GM21390 (cell line): Measurements from ENCODE around the gene NCEH1.
A peak's percentile ranks its signal among the peaks of the same experiment; 100 is the strongest.
"Not testable (repeated sequence)": the region's sequence is repeated elsewhere in the genome, so short reads cannot be mapped to it uniquely, and the experiment has no call there.

Experiments
- ATAC-seq: cut with Tn5 transposase; IDR thresholded peaks from one replicate; pipeline ENCODE4 v1.9.1; 2021; ENCODE audit not compliant: unreplicated experiment

NCEH1 gene

GRCh38 chr3:172710664-172711453 lies at the start of gene NCEH1:
Gene NCEH1 (minus strand): TSS chr3:172711067. CDS start chr3:172710984, 83 bp downstream.
- peak; percentile 99 for ATAC-seq

GRCh38 chr3:172760416-172760815 lies 49.5 kb upstream of the NCEH1 start:
- not testable (repeated sequence) for ATAC-seq

GRCh38 chr3:172753125-172753524 lies 42.3 kb upstream of the NCEH1 start:
- ATAC-seq = no peak

GRCh38 chr3:172752651-172753050 lies 41.8 kb upstream of the NCEH1 start:
- no peak for ATAC-seq

GRCh38 chr3:172751175-172751704 lies 40.4 kb upstream of the NCEH1 start:
- no peak for ATAC-seq

GRCh38 chr3:172750368-172751174 lies 39.7 kb upstream of the NCEH1 start, which contains the start of gene ECT2:
Gene ECT2 (plus strand): TSS chr3:172750726. CDS start chr3:172754531, 3,805 bp downstream.
- peak; percentile 96 for ATAC-seq

- no peak for ATAC-seq
These were observed 39.2 kb upstream of the NCEH1 start for GRCh38 chr3:172750069-172750367.

- no peak for ATAC-seq
These were observed 38.5 kb upstream of the NCEH1 start for GRCh38 chr3:172749230-172749965.

- ATAC-seq = no peak
These were observed 35.6 kb upstream of the NCEH1 start for GRCh38 chr3:172746475-172746874.

- no peak for ATAC-seq
These were observed 28.6 kb upstream of the NCEH1 start for GRCh38 chr3:172739462-172739861.

- no peak for ATAC-seq
These were observed 24.1 kb upstream of the NCEH1 start for GRCh38 chr3:172735014-172735413.

GRCh38 chr3:172726380-172726779 lies 15.5 kb upstream of the NCEH1 start:
- ATAC-seq = no peak

- ATAC-seq = not testable (repeated sequence)
These were observed 11.7 kb upstream of the NCEH1 start for GRCh38 chr3:172722536-172723040.

GRCh38 chr3:172717493-172718088 lies 6.7 kb upstream of the NCEH1 start:
- ATAC-seq = no peak

GRCh38 chr3:172716476-172716875 lies 5.6 kb upstream of the NCEH1 start:
- ATAC-seq = no peak

- no peak for ATAC-seq
These were observed 2.4 kb upstream of the NCEH1 start for GRCh38 chr3:172713316-172713715.

GRCh38 chr3:172711454-172711795 lies 558 bp upstream of the NCEH1 start:
- no peak for ATAC-seq

- ATAC-seq = peak; percentile 3
These were observed 848 bp downstream of the NCEH1 start for GRCh38 chr3:172709774-172710663.

- no peak for ATAC-seq
These were observed 1.7 kb downstream of the NCEH1 start for GRCh38 chr3:172708921-172709773.
